Measurements from ENCODE around the gene NAA11. TPM values are rescaled to one million over a fixed set of nuclear protein-coding genes. Genes with fewer than 3 reads are reported as not detected.

NAA11 gene
- total RNA-seq, 1 experiment from 2014 or later = not detected

- Histone ChIP-seq H3K9ac (ENCODE audit: extremely low read depth, insufficient read length, low read length) (no peak overlapping the region), H2BK20ac (ENCODE audit: low read depth, low read length, poor library complexity, severe bottlenecking) (no peak overlapping the region), H3K27ac (ENCODE audit: insufficient read length, low read depth, low read length) (no peak overlapping the region), H2BK15ac (ENCODE audit: low read depth, low read length) (no peak overlapping the region), H2BK120ac (ENCODE audit: low read depth, low read length, poor library complexity, severe bottlenecking) (no peak overlapping the region), H3K23me2 (ENCODE audit: insufficient read length, low read depth, low read length, poor library complexity, severe bottlenecking) (no peaks in the 10 kb centered on the region), H2AK5ac (ENCODE audit: insufficient read length, low read length) (no peak overlapping the region), H3K4ac (ENCODE audit: low read depth, low read length) (no peak overlapping the region), H3T11ph (ENCODE audit: low read length) (no peak overlapping the region), H4K91ac (ENCODE audit: insufficient read length, low read depth, low read length) (no peak overlapping the region), H2BK12ac (ENCODE audit: insufficient read length, low read depth, low read length) (no peak overlapping the region), H3K27me3 (ENCODE audit: insufficient read depth, low read length) (no peaks in the 10 kb centered on the region), H3K14ac (ENCODE audit: insufficient read depth, low read length) (no peak overlapping the region), H3K4me2 (ENCODE audit: insufficient read depth, insufficient read length, low read length) (no peak overlapping the region), H3K4me1 (ENCODE audit: insufficient read depth, low read length) (no peaks in the 10 kb centered on the region), H4K8ac (replicated peaks; ENCODE audit: insufficient read length, low read depth, low read length) (no peak overlapping the region), H3K23ac (ENCODE audit: insufficient read length, low read depth, low read length) (no peak overlapping the region), H3K79me1 (ENCODE audit: insufficient read depth, low read depth, low read length, poor library complexity, severe bottlenecking) (no peaks in the 10 kb centered on the region), H3K56ac (ENCODE audit: insufficient read length, low read depth, low read length) (no peak overlapping the region), H4K5ac (ENCODE audit: insufficient read length, low read depth, low read length) (no peak overlapping the region), H2AFZ (ENCODE audit: low read length) (no peak overlapping the region), H3K79me2 (ENCODE audit: insufficient read depth, low read length) (no peaks in the 10 kb centered on the region), H3K9me3 (ENCODE audit: control insufficient read depth, low read depth, low read length) (no peaks in the 10 kb centered on the region), H4K20me1 (ENCODE audit: control insufficient read depth, insufficient read depth, insufficient read length) (no peaks in the 10 kb centered on the region), H2BK5ac (ENCODE audit: insufficient read length, low read length) (no peak overlapping the region), H3K18ac (ENCODE audit: insufficient read length, low read depth, low read length) (no peak overlapping the region)
- Mint-ChIP-seq H3K4me1 (no peaks in the 10 kb centered on the region), H3K27me3 (ENCODE audit: low read depth) (no peaks in the 10 kb centered on the region; the same call in 1 of the 2 replicates), H3K36me3 (ENCODE audit: insufficient read depth in 1 of 3, low read depth in 3 of 3) (no peaks in the 10 kb centered on the region), H3K27ac (no peak overlapping the region), H3K4me3 (no peak overlapping the region), H3K9me3 (no peaks in the 10 kb centered on the region)
- DNase-seq = no peak
- TF ChIP-seq, protein P1, sequence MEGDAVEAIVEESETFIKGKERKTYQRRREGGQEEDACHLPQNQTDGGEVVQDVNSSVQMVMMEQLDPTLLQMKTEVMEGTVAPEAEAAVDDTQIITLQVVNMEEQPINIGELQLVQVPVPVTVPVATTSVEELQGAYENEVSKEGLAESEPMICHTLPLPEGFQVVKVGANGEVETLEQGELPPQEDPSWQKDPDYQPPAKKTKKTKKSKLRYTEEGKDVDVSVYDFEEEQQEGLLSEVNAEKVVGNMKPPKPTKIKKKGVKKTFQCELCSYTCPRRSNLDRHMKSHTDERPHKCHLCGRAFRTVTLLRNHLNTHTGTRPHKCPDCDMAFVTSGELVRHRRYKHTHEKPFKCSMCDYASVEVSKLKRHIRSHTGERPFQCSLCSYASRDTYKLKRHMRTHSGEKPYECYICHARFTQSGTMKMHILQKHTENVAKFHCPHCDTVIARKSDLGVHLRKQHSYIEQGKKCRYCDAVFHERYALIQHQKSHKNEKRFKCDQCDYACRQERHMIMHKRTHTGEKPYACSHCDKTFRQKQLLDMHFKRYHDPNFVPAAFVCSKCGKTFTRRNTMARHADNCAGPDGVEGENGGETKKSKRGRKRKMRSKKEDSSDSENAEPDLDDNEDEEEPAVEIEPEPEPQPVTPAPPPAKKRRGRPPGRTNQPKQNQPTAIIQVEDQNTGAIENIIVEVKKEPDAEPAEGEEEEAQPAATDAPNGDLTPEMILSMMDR (conservative IDR thresholded peaks at IDR 0.05) = no peak
Measured at GRCh38 chr4:79295086-79295485, 30.8 kb downstream of the NAA11 start.

Measured in H9 (cell line).